ENCODE measurements around the gene VLDLR. TPM values are rescaled to one million over a fixed set of nuclear protein-coding genes. Genes with fewer than 3 reads are reported as not detected.

VLDLR gene
- total RNA-seq, 2 donors from 2014 or later, result 29.5 to 38.7 TPM

DNA sequence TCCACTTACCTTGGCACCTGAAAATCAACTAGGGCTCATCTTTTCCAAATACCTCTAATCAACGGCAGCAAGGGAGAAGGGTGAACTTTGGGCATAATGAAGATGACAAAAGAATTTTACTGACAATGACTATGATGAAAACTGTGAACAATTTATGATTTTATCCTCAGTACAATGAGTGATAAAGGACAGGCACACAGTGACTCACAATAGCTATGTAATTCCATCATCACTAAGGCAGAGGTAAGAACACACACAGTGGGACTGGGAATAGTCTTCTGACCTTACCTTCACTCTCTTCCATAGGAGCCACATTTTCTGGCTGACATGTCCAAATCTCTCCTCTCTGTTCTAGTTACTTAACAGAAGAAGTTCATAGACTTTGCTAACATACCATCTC lies 69.6 kb downstream of the VLDLR start:
- Histone ChIP-seq H3K4me1 (ENCODE audit: control insufficient read depth, insufficient read depth, low read length) (no peaks in the 10 kb centered on the region), H3K9me3 (ENCODE audit: control insufficient read depth, low read length) (no peaks in the 10 kb centered on the region), H3K36me3 (ENCODE audit: control insufficient read depth, insufficient read depth, low read length) (no peaks in the 10 kb centered on the region), H3K27ac (ENCODE audit: low read depth, low read length) (no peak overlapping the region), H3K4me3 (ENCODE audit: low read length) (no peak overlapping the region), H3K9ac (ENCODE audit: extremely low read depth, low read length, poor library complexity, severe bottlenecking) (no peak overlapping the region), H3K27me3 (ENCODE audit: control insufficient read depth, insufficient read depth, low read length, poor library complexity, severe bottlenecking) (no peaks in the 10 kb centered on the region)
- Mint-ChIP-seq H3K9me3 (no peaks in the 10 kb centered on the region), H3K36me3 (ENCODE audit: low read depth) (peaks cover 9% of the 10 kb centered on the region), H3K27ac (no peak overlapping the region), H3K4me1 (peaks cover 14% of the 10 kb centered on the region), H3K4me3 (no peak overlapping the region), H3K27me3 (ENCODE audit: insufficient read depth) (no peaks in the 10 kb centered on the region)
- no peak for DNase-seq
- TF ChIP-seq, protein P1, sequence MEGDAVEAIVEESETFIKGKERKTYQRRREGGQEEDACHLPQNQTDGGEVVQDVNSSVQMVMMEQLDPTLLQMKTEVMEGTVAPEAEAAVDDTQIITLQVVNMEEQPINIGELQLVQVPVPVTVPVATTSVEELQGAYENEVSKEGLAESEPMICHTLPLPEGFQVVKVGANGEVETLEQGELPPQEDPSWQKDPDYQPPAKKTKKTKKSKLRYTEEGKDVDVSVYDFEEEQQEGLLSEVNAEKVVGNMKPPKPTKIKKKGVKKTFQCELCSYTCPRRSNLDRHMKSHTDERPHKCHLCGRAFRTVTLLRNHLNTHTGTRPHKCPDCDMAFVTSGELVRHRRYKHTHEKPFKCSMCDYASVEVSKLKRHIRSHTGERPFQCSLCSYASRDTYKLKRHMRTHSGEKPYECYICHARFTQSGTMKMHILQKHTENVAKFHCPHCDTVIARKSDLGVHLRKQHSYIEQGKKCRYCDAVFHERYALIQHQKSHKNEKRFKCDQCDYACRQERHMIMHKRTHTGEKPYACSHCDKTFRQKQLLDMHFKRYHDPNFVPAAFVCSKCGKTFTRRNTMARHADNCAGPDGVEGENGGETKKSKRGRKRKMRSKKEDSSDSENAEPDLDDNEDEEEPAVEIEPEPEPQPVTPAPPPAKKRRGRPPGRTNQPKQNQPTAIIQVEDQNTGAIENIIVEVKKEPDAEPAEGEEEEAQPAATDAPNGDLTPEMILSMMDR (conservative IDR thresholded peaks at IDR 0.05), result no peak
- WGBS, 2 experiments (ENCODE audit: insufficient coverage in 1 of 2, insufficient read length in 1 of 2), result 88 to 100% methylated on average over 1 of the region's 1 CpG

DNA sequence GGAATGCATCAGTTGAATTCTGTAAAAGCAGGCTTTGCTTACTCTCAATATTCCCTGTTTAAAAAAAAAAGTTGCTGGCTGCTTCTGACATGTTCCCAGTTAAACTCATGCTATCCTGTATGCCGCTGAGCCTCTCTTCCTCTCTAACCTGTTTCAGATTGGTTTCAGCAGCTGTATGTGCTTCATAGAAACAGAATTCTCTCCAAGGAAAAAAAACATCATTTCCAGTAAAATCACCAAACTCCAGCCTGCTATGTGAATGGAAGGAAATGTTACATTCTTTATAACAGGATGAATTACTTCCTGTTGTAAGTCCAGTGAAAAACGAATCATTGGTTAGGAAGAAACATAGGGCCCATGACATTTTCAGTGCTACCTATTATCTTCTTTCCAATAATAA lies 70.0 kb downstream of the VLDLR start:
- TF ChIP-seq, protein P1 (conservative IDR thresholded peaks at IDR 0.05), result no peak
- Mint-ChIP-seq H3K4me3 (no peak overlapping the region), H3K36me3 (ENCODE audit: low read depth) (peaks cover 9% of the 10 kb centered on the region), H3K9me3 (no peaks in the 10 kb centered on the region), H3K4me1 (peaks cover 16% of the 10 kb centered on the region), H3K27ac (no peak overlapping the region), H3K27me3 (ENCODE audit: insufficient read depth) (no peaks in the 10 kb centered on the region)
- Histone ChIP-seq H3K9ac (ENCODE audit: extremely low read depth, low read length, poor library complexity, severe bottlenecking) (no peak overlapping the region), H3K4me1 (ENCODE audit: control insufficient read depth, insufficient read depth, low read length) (peaks cover 3% of the 10 kb centered on the region), H3K27me3 (ENCODE audit: control insufficient read depth, insufficient read depth, low read length, poor library complexity, severe bottlenecking) (no peaks in the 10 kb centered on the region), H3K4me3 (ENCODE audit: low read length) (no peak overlapping the region), H3K36me3 (ENCODE audit: control insufficient read depth, insufficient read depth, low read length) (no peaks in the 10 kb centered on the region), H3K9me3 (ENCODE audit: control insufficient read depth, low read length) (no peaks in the 10 kb centered on the region), H3K27ac (ENCODE audit: low read depth, low read length) (no peak overlapping the region)
- no peak for DNase-seq
- WGBS, 2 experiments (ENCODE audit: insufficient coverage in 1 of 2, insufficient read length in 1 of 2), result 48 to 50% methylated on average over 2 of the region's 2 CpGs

DNA sequence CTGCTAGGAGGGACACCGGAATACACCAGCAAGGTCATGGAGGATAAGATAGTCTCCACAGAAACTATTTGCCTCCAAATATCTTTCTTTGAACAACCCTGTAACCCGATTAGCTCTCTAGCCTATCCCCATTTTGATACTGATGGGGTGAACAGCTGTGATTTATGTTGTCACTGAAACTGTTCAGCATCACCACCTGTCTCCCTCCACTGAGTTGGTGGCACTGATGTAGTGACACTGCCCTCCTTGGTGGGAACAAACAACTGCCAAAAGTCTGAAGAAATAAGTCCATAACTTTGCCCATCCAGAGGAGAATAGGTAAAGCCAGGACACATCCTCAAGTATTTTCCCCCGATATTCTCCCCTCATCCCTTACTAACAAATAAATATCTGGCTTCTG lies 71.5 kb downstream of the VLDLR start:
- Mint-ChIP-seq H3K27me3 (ENCODE audit: insufficient read depth) (no peaks in the 10 kb centered on the region), H3K27ac (no peak overlapping the region)

More for the DNA sequence above, 71.5 kb downstream of the VLDLR start:
- 90 to 100% methylated on average over 1 to 3 of the region's 3 CpGs for whole genome bisulfite sequencing, 2 experiments (ENCODE audit: insufficient coverage in 1 of 2, insufficient read length in 1 of 2)
- no peak overlapping the region for H3K4me3 ChIP-seq (ENCODE audit: low read length)
- H3K27ac ChIP-seq (ENCODE audit: low read depth, low read length), result no peak overlapping the region
- H3K9me3 Mint-ChIP-seq, result no peaks in the 10 kb centered on the region
- H3K9me3 ChIP-seq (ENCODE audit: control insufficient read depth, low read length), result no peaks in the 10 kb centered on the region
- peaks cover 9% of the 10 kb centered on the region for H3K36me3 Mint-ChIP-seq (ENCODE audit: low read depth)
- TF ChIP-seq, protein P1 (conservative IDR thresholded peaks at IDR 0.05), result no peak
- H3K4me1 Mint-ChIP-seq, result peaks cover 10% of the 10 kb centered on the region
- H3K4me3 Mint-ChIP-seq, result no peak overlapping the region
- no peaks in the 10 kb centered on the region for H3K36me3 ChIP-seq (ENCODE audit: control insufficient read depth, insufficient read depth, low read length)
- no peak for DNase-seq
- no peak overlapping the region for H3K9ac ChIP-seq (ENCODE audit: extremely low read depth, low read length, poor library complexity, severe bottlenecking)
- no peaks in the 10 kb centered on the region for H3K27me3 ChIP-seq (ENCODE audit: control insufficient read depth, insufficient read depth, low read length, poor library complexity, severe bottlenecking)
- peaks cover 3% of the 10 kb centered on the region for H3K4me1 ChIP-seq (ENCODE audit: control insufficient read depth, insufficient read depth, low read length)
